ENCODE results near the gene ACSS2.

- TF ChIP-seq CTCF (conservative IDR thresholded peaks at IDR 0.05) (peak; percentile 94), ZFX (IDR thresholded peaks at IDR 0.05) (no peak)
These were observed 3.7 kb upstream of the ACSS2 start, which contains the start of gene GGT7 for GRCh38 chr20:34872622-34873224.

Data from C4-2B (cell line).